PC-9 (cell line): ENCODE results near the gene MAGI1. TPM values are rescaled to one million over a fixed set of nuclear protein-coding genes. Genes with fewer than 3 reads are reported as not detected.

Source experiments
- BruUV-seq: library from RNA; stranded (reverse); fragments of 400-500 nt; replicated peaks from 2 replicates; lab custom pipeline; 2021; lab: Mats Ljungman, UMichigan
- CTCF ChIA-PET: fragments of 300-600 bp; sonication (Branson Sonifier 250); formaldehyde crosslinking; loops from one replicate; lab custom pipeline; 2022; ENCODE audit warnings: antibody characterized with exemption; lab: Charles Lee
- POLR2A ChIA-PET: fragments of 300-600 bp; sonication (Branson Sonifier 250); formaldehyde crosslinking; loops from one replicate; lab custom pipeline; 2022; ENCODE audit warnings: antibody characterized with exemption; ENCODE audit not compliant: unreplicated experiment; lab: Charles Lee
- DNase-seq, 2 experiments: peaks; one replicate each; pipeline versions ENCODE4 v3.0.0 to v3.0.0-alpha.2; 2015 to 2022; ENCODE audit warnings: mixed read lengths in 1 of 2
- H2AFZ ChIP-seq: fragments of 200-600 bp; sonication (generic); 2 replicates; pipeline ENCODE4 v1.8.1; 2017; ENCODE audit warnings: antibody characterized with exemption
- H3F3A ChIP-seq: fragments of 200-600 bp; sonication (generic); 2 replicates; pipeline ENCODE4 v1.8.1; 2017; ENCODE audit warnings: antibody characterized with exemption, mild to moderate bottlenecking, low read depth; ENCODE audit not compliant: insufficient read depth
- H3K27ac ChIP-seq: fragments of 200-600 bp; sonication (generic); 2 replicates; pipeline ENCODE4 v1.6.1; 2016; ENCODE audit warnings: mixed run types
- H3K27me3 ChIP-seq: fragments of 200-600 bp; sonication (generic); 2 replicates; pipeline ENCODE4 v1.6.1; 2016; ENCODE audit warnings: low read depth, mixed run types; ENCODE audit not compliant: insufficient read depth
- H3K36me3 ChIP-seq: fragments of 200-600 bp; sonication (generic); 2 replicates; pipeline ENCODE4 v1.6.1; 2016; ENCODE audit warnings: low read depth, mixed run types
- H3K4me1 ChIP-seq: fragments of 200-600 bp; sonication (generic); replicated peaks from 2 replicates; pipeline ENCODE4 v1.6.1; 2016; ENCODE audit warnings: mixed run types; ENCODE audit not compliant: insufficient read depth
- H3K4me2 ChIP-seq: fragments of 200-600 bp; sonication (generic); 2 replicates; pipeline ENCODE4 v1.6.1; 2017; ENCODE audit warnings: mixed run types
- H3K4me3 ChIP-seq: fragments of 200-600 bp; sonication (generic); 2 replicates; pipeline ENCODE4 v1.6.1; 2016; ENCODE audit warnings: mixed run types
- H3K79me2 ChIP-seq: fragments of 200-600 bp; sonication (generic); 2 replicates; pipeline ENCODE4 v1.6.1; 2017; ENCODE audit warnings: low read depth, mixed run types
- H3K9me2 ChIP-seq: fragments of 200-600 bp; sonication (generic); 2 replicates; pipeline ENCODE4 v1.8.1; 2017; ENCODE audit warnings: mild to moderate bottlenecking; ENCODE audit not compliant: insufficient read depth
- H3K9me3 ChIP-seq: fragments of 200-600 bp; sonication (generic); 2 replicates; pipeline ENCODE4 v1.8.1; 2016; ENCODE audit warnings: low read depth; ENCODE audit not compliant: insufficient read depth
- H4K20me1 ChIP-seq: fragments of 200-600 bp; sonication (generic); 2 replicates; pipeline ENCODE4 v1.8.1; 2017; ENCODE audit not compliant: insufficient read depth
- CTCF ChIP-seq: fragments of 200-600 bp; sonication (generic); conservative IDR thresholded peaks from 2 replicates; pipeline ENCODE4 v1.6.1; 2017; ENCODE audit warnings: mixed run types, antibody characterized with exemption, mild to moderate bottlenecking, moderate library complexity
- EZH2 ChIP-seq: fragments of 200-600 bp; sonication (generic); IDR thresholded peaks from 2 replicates; pipeline ENCODE4 v1.8.0; 2017; ENCODE audit warnings: antibody characterized with exemption, low read depth
- intact Hi-C: fragments of 100-400 bp; cut with micrococcal nuclease; formaldehyde crosslinking; loops from one replicate; pipeline ENCODE4 v1.10.0; 2022; ENCODE audit not compliant: unreplicated experiment
- total RNA-seq: library from RNA; stranded (reverse); gene quantifications from 2 replicates; pipeline ENCODE4 v1.2.3, GENCODE V29; 2021

Gene MAGI1
- total RNA-seq, 1 experiment from 2014 or later = 23.3 TPM

GRCh38 chr3:65572175-65572777 is 466.4 kb downstream of the MAGI1 start:
- no peak for TF ChIP-seq CTCF
- no peak for TF ChIP-seq EZH2
- H3K36me3 ChIP-seq = no peaks in the 10 kb centered on the region
- ChIA-PET POLR2A (no interaction called here), CTCF (no interaction called here)
- H4K20me1 ChIP-seq = no peaks in the 10 kb centered on the region
- 0 out of 2 replicates have a peak, but pooled peaks cover 6% of the 10 kb centered on the region for H3K79me2 ChIP-seq
- H3K4me1 ChIP-seq = peaks cover 28% of the 10 kb centered on the region
- no TSS peak for BruUV-seq
- no peaks in the 10 kb centered on the region for H3K9me3 ChIP-seq
- no peak for DNase-seq
- intact Hi-C loops = no loop called here
- H3K27me3 ChIP-seq = no peaks in the 10 kb centered on the region
- H3K4me2 ChIP-seq = no peak overlapping the region
- H2AFZ ChIP-seq = no peak overlapping the region
- 0 out of 2 replicates have a peak, but pooled peaks cover 6% of the 10 kb centered on the region for H3F3A ChIP-seq
- no peak overlapping the region for H3K4me3 ChIP-seq
- no peaks in the 10 kb centered on the region for H3K9me2 ChIP-seq
- H3K27ac ChIP-seq = no peak overlapping the region

- intact Hi-C loops = no loop called here
- no peak overlapping the region for H3K4me3 ChIP-seq
- no peak overlapping the region for H2AFZ ChIP-seq
- H3K9me3 ChIP-seq = no peaks in the 10 kb centered on the region
- ChIA-PET POLR2A (interaction anchor here (0.6 kb wide), 1 partner anchor 219 kb away, joined by 4 read pairs; no protein-coding TSS in a partner anchor), CTCF (interaction anchor here (0.7 kb wide), 1 partner anchor 72 kb away, joined by 3 read pairs; no protein-coding TSS in a partner anchor)
- H3F3A ChIP-seq = 0 out of 2 replicates have a peak, but pooled peaks cover 4% of the 10 kb centered on the region
- no peak overlapping the region for H3K27ac ChIP-seq
- no peaks in the 10 kb centered on the region for H4K20me1 ChIP-seq
- TF ChIP-seq EZH2 = no peak
- no peak for TF ChIP-seq CTCF
- no TSS peak for BruUV-seq
- peaks cover 6% of the 10 kb centered on the region for H3K4me1 ChIP-seq
- 0 out of 2 replicates have a peak, but pooled peaks cover 6% of the 10 kb centered on the region for H3K79me2 ChIP-seq
- H3K4me2 ChIP-seq = no peak overlapping the region
- DNase-seq = no peak
- H3K9me2 ChIP-seq = no peaks in the 10 kb centered on the region
- no peaks in the 10 kb centered on the region for H3K27me3 ChIP-seq
- no peaks in the 10 kb centered on the region for H3K36me3 ChIP-seq
Measured at GRCh38 chr3:65569845-65570405, 468.8 kb downstream of the MAGI1 start.

- no peaks in the 10 kb centered on the region for H3K27me3 ChIP-seq
- no peaks in the 10 kb centered on the region for H3K9me3 ChIP-seq
- H3K36me3 ChIP-seq = no peaks in the 10 kb centered on the region
- H3K9me2 ChIP-seq = no peaks in the 10 kb centered on the region
- ChIA-PET POLR2A (no interaction called here), CTCF (no interaction called here)
- no peak overlapping the region for H2AFZ ChIP-seq
- no peaks in the 10 kb centered on the region for H3F3A ChIP-seq
- TF ChIP-seq EZH2 = no peak
- no peaks in the 10 kb centered on the region for H4K20me1 ChIP-seq
- H3K4me1 ChIP-seq = no peaks in the 10 kb centered on the region
- H3K4me3 ChIP-seq = no peak overlapping the region
- intact Hi-C loops = no loop called here
- no peak overlapping the region for H3K4me2 ChIP-seq
- H3K79me2 ChIP-seq = 0 out of 2 replicates have a peak, but pooled peaks cover 6% of the 10 kb centered on the region
- no TSS peak for BruUV-seq
- no peak overlapping the region for H3K27ac ChIP-seq
- no peak for DNase-seq
Measured at GRCh38 chr3:65569129-65569528, 469.6 kb downstream of the MAGI1 start.
